SU-DHL-6 (cell line): ENCODE results near the gene DENND1B.

ENCODE experiments used
- H2AFZ ChIP-seq: fragments of 200-600 bp; sonication (generic); 2 replicates; pipeline ENCODE4 v1.6.1; 2014; ENCODE audit warnings: low read depth, mild to moderate bottlenecking, moderate library complexity, mixed read lengths, antibody characterized with exemption, low read length; ENCODE audit not compliant: severe bottlenecking
- H3F3A ChIP-seq: fragments of 200-600 bp; shearing (Covaris generic); 2 replicates; pipeline ENCODE4 v1.6.0; 2016; ENCODE audit warnings: antibody characterized with exemption, mild to moderate bottlenecking; ENCODE audit not compliant: insufficient read depth
- H3K27ac ChIP-seq: fragments of 200-600 bp; sonication (generic); 2 replicates; pipeline ENCODE4 v1.5.1; 2016; ENCODE audit warnings: low read depth, mild to moderate bottlenecking, low read length, moderate library complexity, mixed read lengths
- H3K27me3 ChIP-seq: fragments of 200-600 bp; sonication (generic), shearing (Covaris generic); 2 replicates; pipeline ENCODE4 v1.6.0; 2014; ENCODE audit warnings: mild to moderate bottlenecking, low read length
- H3K36me3 ChIP-seq: fragments of 200-600 bp; sonication (generic); 2 replicates; pipeline ENCODE4 v1.6.1; 2014; ENCODE audit warnings: mild to moderate bottlenecking, low read length, mixed read lengths
- H3K4me2 ChIP-seq: fragments of 300-600, 200-600 bp; shearing (Covaris generic), sonication (generic); 2 replicates; pipeline ENCODE4 v1.6.0; 2014; ENCODE audit warnings: low read length, low read depth, mild to moderate bottlenecking; ENCODE audit not compliant: poor library complexity, severe bottlenecking
- H3K4me3 ChIP-seq: fragments of 200-600 bp; sonication (generic); 2 replicates; pipeline ENCODE4 v1.5.1; 2014; ENCODE audit warnings: antibody characterized with exemption, low read length, mild to moderate bottlenecking, mixed read lengths; ENCODE audit not compliant: insufficient read depth, poor library complexity, severe bottlenecking
- H3K79me2 ChIP-seq: fragments of 200-600 bp; sonication (generic); 2 replicates; pipeline ENCODE4 v1.6.1; 2014; ENCODE audit warnings: mild to moderate bottlenecking, low read length, moderate library complexity; ENCODE audit not compliant: insufficient read depth
- H3K9ac ChIP-seq: fragments of 200-600 bp; sonication (generic); 2 replicates; pipeline ENCODE4 v1.7.0; 2014; ENCODE audit warnings: mild to moderate bottlenecking, low read length
- H3K9me2 ChIP-seq: fragments of 200-600 bp; sonication (generic); replicated peaks from 2 replicates; pipeline ENCODE4 v1.6.1; 2014; ENCODE audit warnings: low read length; ENCODE audit not compliant: insufficient read depth
- H3K9me3 ChIP-seq: fragments of 200-600 bp; sonication (generic); 2 replicates; pipeline ENCODE4 v1.6.1; 2014; ENCODE audit warnings: low read length, mixed read lengths; ENCODE audit not compliant: insufficient read depth
- H4K20me1 ChIP-seq: fragments of 200-600 bp; sonication (generic); 2 replicates; pipeline ENCODE4 v1.6.1; 2014; ENCODE audit warnings: low read depth, mild to moderate bottlenecking, antibody characterized with exemption, low read length, moderate library complexity, mixed read lengths
- EZH2phosphoT487 ChIP-seq: fragments of 200-600 bp; sonication (generic), shearing (Covaris generic); conservative IDR thresholded peaks from 2 replicates; pipeline ENCODE4 v1.6.1; 2018; ENCODE audit warnings: mild to moderate bottlenecking, antibody characterized with exemption, low read length, moderate library complexity, mixed read lengths
- TF ChIP-seq, protein P1 (sequence below): fragments of 200-600 bp; sonication (generic); IDR thresholded peaks from one replicate; pipeline ENCODE4 v1.5.1; 2017; ENCODE audit warnings: antibody characterized with exemption, mild to moderate bottlenecking, low read length, moderate library complexity; ENCODE audit not compliant: insufficient read depth, poor library complexity, severe bottlenecking

Gene DENND1B

DNA sequence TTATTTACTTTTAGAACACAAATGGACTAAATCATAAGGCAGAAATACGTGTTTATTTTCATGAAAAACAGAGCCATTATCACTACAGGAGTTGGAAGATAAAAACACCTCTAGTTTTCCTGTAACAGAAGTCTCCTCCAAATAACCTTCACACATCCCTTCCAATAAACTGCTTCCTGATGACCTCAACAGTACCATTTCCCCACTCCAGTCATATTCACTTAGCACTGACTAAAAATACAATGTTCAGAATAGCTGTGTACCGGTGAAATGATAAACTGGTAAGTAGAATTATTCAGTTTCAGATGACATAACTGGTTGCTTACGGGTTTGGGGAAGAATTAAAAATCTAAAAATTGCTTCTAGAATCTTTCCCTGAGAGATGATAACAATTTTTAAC, 137.9 kb downstream of the DENND1B start:
- Histone ChIP-seq H3K4me2 (peak overlapping the region; percentile 89), H2AFZ (no peak overlapping the region), H3K27ac (peak overlapping the region; percentile 95)

GRCh38 chr1:197633447-197634078, 141.7 kb downstream of the DENND1B start:
- Histone ChIP-seq H3K9ac (no peak overlapping the region), H2AFZ (no peak overlapping the region), H3K9me2 (no peaks in the 10 kb centered on the region), H3K36me3 (peaks cover 36% of the 10 kb centered on the region), H3K27me3 (no peaks in the 10 kb centered on the region), H3K79me2 (no peaks in the 10 kb centered on the region), H3F3A (peaks cover 46% of the 10 kb centered on the region), H3K4me3 (peak overlapping the region; percentile 9), H4K20me1 (no peaks in the 10 kb centered on the region), H3K4me2 (peak overlapping the region; percentile 43), H3K9me3 (peaks cover 6% of the 10 kb centered on the region; the same call in 1 of the 2 replicates), H3K27ac (peak overlapping the region; percentile 79)
- TF ChIP-seq, protein P1, sequence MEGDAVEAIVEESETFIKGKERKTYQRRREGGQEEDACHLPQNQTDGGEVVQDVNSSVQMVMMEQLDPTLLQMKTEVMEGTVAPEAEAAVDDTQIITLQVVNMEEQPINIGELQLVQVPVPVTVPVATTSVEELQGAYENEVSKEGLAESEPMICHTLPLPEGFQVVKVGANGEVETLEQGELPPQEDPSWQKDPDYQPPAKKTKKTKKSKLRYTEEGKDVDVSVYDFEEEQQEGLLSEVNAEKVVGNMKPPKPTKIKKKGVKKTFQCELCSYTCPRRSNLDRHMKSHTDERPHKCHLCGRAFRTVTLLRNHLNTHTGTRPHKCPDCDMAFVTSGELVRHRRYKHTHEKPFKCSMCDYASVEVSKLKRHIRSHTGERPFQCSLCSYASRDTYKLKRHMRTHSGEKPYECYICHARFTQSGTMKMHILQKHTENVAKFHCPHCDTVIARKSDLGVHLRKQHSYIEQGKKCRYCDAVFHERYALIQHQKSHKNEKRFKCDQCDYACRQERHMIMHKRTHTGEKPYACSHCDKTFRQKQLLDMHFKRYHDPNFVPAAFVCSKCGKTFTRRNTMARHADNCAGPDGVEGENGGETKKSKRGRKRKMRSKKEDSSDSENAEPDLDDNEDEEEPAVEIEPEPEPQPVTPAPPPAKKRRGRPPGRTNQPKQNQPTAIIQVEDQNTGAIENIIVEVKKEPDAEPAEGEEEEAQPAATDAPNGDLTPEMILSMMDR, result no peak
- TF ChIP-seq EZH2phosphoT487, result no peak

More for the DNA sequence above, 137.9 kb downstream of the DENND1B start:
- H3K36me3 ChIP-seq, result peaks cover 47% of the 10 kb centered on the region
- H4K20me1 ChIP-seq, result no peaks in the 10 kb centered on the region
- peaks cover 6% of the 10 kb centered on the region; the same call in 1 of the 2 replicates for H3K9me3 ChIP-seq
- H3K79me2 ChIP-seq, result no peaks in the 10 kb centered on the region
- no peaks in the 10 kb centered on the region for H3K9me2 ChIP-seq
- TF ChIP-seq EZH2phosphoT487, result no peak
- TF ChIP-seq, protein P1, result no peak
- no peaks in the 10 kb centered on the region for H3K27me3 ChIP-seq
- H3K4me3 ChIP-seq, result peak overlapping the region; percentile 33
- H3K9ac ChIP-seq, result peak overlapping the region; percentile 50
- peaks cover 58% of the 10 kb centered on the region for H3F3A ChIP-seq

DNA sequence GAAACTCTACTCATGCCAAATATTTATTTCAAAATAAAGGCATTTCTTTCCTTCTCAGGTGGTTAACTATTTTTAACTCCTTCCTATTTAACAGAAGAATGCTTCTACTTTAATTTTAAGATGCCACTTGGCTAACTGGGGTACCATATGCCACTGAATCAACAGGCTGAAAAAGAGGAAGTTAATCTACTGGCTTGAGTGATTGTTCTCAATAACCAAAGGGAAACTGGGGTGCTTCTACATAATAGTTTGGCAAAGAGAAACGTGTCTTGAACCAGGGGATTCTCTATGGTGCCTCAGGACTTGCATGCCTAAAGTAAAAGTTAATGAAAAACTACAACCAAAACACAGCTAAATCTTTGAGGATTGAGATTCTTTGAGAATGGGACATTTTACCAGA, 142.6 kb downstream of the DENND1B start:
- TF ChIP-seq EZH2phosphoT487, result no peak
- TF ChIP-seq, protein P1, result no peak
- H3F3A ChIP-seq, result peaks cover 38% of the 10 kb centered on the region
- no peaks in the 10 kb centered on the region for H3K9me2 ChIP-seq
- H3K4me2 ChIP-seq, result peak overlapping the region; percentile 43
- peak overlapping the region; percentile 79 for H3K27ac ChIP-seq
- H3K9me3 ChIP-seq, result peaks cover 6% of the 10 kb centered on the region; the same call in 1 of the 2 replicates
- H4K20me1 ChIP-seq, result no peaks in the 10 kb centered on the region
- H3K27me3 ChIP-seq, result no peaks in the 10 kb centered on the region
- H3K79me2 ChIP-seq, result no peaks in the 10 kb centered on the region
- peak overlapping the region; percentile 9 for H3K4me3 ChIP-seq
- H3K36me3 ChIP-seq, result peaks cover 36% of the 10 kb centered on the region
- H2AFZ ChIP-seq, result no peak overlapping the region
- H3K9ac ChIP-seq, result no peak overlapping the region
